Body of pancreas (tissue), 4 donors: Measurements from ENCODE around the gene ACAP3. TPM values are rescaled to one million over a fixed set of nuclear protein-coding genes. Genes with fewer than 3 reads are reported as not detected.

Source experiments
- ATAC-seq: fragments of 150-250 bp; one replicate; pipeline ENCODE4 v1.9.1; 2016
- DNase-seq, 4 donors: peaks; one replicate each; pipeline ENCODE4 v3.0.0-alpha.2; 2019
- H3K27ac ChIP-seq, 4 donors: fragments of 200-600 bp; sonication (generic); 1 replicate in 3 of 4; 2 replicates in 1 of 4; pipeline versions ENCODE4 v1.5.1 to v1.6.1; 2016 to 2019; ENCODE audit warnings: mild to moderate bottlenecking in 1 of 4, mixed read lengths in 1 of 4, moderate library complexity in 1 of 4
- H3K27me3 ChIP-seq, 2 donors: fragments of 200-600 bp; sonication (generic); one replicate each; pipeline ENCODE4 v1.6.0; 2016; ENCODE audit warnings: mild to moderate bottlenecking in 1 of 2
- H3K36me3 ChIP-seq, 2 donors: fragments of 200-600 bp; sonication (generic); replicated peaks in 1 of 2; 2 replicates each; pipeline ENCODE4 v1.5.1; 2016; ENCODE audit warnings: low read depth in 2 of 2; ENCODE audit not compliant: insufficient read depth in 1 of 2
- H3K4me1 ChIP-seq: fragments of 200-600 bp; sonication (generic); one replicate; pipeline ENCODE4 v1.6.0; 2016
- H3K4me3 ChIP-seq, 2 donors: fragments of 200-600 bp; sonication (generic); 1 replicate in 1 of 2; 2 replicates in 1 of 2; pipeline ENCODE4 v1.5.1; 2016 to 2019
- H3K9me3 ChIP-seq, 3 donors: fragments of 200-600 bp; sonication (generic); 1 replicate in 2 of 3; 2 replicates in 1 of 3; pipeline ENCODE4 v1.5.1; 2016
- CTCF ChIP-seq, 7 experiments: fragments of 450-650 bp in 4 of 7; fragments of 200-600 bp in 3 of 7; sonication (generic) in 3 of 7; IDR thresholded peaks; one replicate each; pipeline ENCODE4 v1.5.1; 2016 to 2019; ENCODE audit warnings: antibody characterized with exemption in 7 of 7
- POLR2A ChIP-seq, 3 donors: fragments of 450-650 bp; IDR thresholded peaks; one replicate each; pipeline ENCODE4 v1.6.1; 2016; ENCODE audit warnings: antibody characterized with exemption in 3 of 3, mild to moderate bottlenecking in 2 of 3
- WGBS, 2 donors: methylation state at CpG; one replicate each; pipeline ENCODE4 v1.1.5; 2017; 5-methylcytosine and 5-hydroxymethylcytosine counted together
- intact Hi-C: fragments of 100-400 bp; cut with DNase I; formaldehyde crosslinking; loops from one replicate; pipeline ENCODE4 v1.15.1; 2023
- total RNA-seq, 2 donors: library from RNA; depleted of rRNA; stranded (reverse); fragments of >200 nt; gene quantifications; one replicate each; pipeline ENCODE4 v1.1.0, GENCODE V29; 2016

Gene ACAP3
- total RNA-seq, 2 donors from 2014 or later: 37.9 to 53.7 TPM

- peak; percentile 85 to 91 (median 88) for DNase-seq
- intact Hi-C loops: loop anchor here (5.0 to 10.0 kb wide), 3 partner anchors 169 to 307 kb away; partner anchors contain the start of gene PERM1
- Histone ChIP-seq H3K27ac (no peak overlapping the region), H3K4me1 (peaks cover 11% of the 10 kb centered on the region), H3K9me3 (no peaks in the 10 kb centered on the region), H3K36me3 (no peaks in the 10 kb centered on the region), H3K4me3 (no peak overlapping the region), H3K27me3 (no peaks in the 10 kb centered on the region)
- TF ChIP-seq CTCF (IDR thresholded peaks at IDR 0.05) (peak; percentile 61 to 89 (median 79)), POLR2A (IDR thresholded peaks at IDR 0.05) (peak in 1 of 3 donors; percentile 13)
- ATAC-seq: peak; percentile 81
- 38 to 43% methylated on average over 26 to 45 of the region's 45 CpGs for WGBS, 2 donors
Observed at GRCh38 chr1:1291548-1292441, 15.9 kb downstream of the ACAP3 start.

GRCh38 chr1:1291023-1291528, 16.7 kb downstream of the ACAP3 start:
- H3K9me3 ChIP-seq: no peaks in the 10 kb centered on the region
- TF ChIP-seq CTCF (IDR thresholded peaks at IDR 0.05) (no peak), POLR2A (IDR thresholded peaks at IDR 0.05) (no peak)
- no peaks in the 10 kb centered on the region for H3K36me3 ChIP-seq
- peaks cover 11% of the 10 kb centered on the region for H3K4me1 ChIP-seq
- 40 to 45% methylated on average over 9 to 26 of the region's 28 CpGs for WGBS, 2 donors
- H3K27me3 ChIP-seq: peaks cover 0 to 4% of the 10 kb centered on the region in 2 donors
- ATAC-seq (no peak), DNase-seq (peak in 1 of 4 donors; percentile 19)
- no peak overlapping the region for H3K27ac ChIP-seq
- no peak overlapping the region for H3K4me3 ChIP-seq
- intact Hi-C loops: loop anchor here (5.0 to 10.0 kb wide), 3 partner anchors 169 to 306 kb away; partner anchors contain the start of gene PERM1

- ATAC-seq: peak; percentile 72
- intact Hi-C loops: loop anchor here (5.0 to 10.0 kb wide), 3 partner anchors 168 to 305 kb away; partner anchors contain the start of gene PERM1
- DNase-seq: peak; percentile 74 to 87 (median 82)
- Histone ChIP-seq H3K36me3 (no peaks in the 10 kb centered on the region), H3K27me3 (peaks cover 0 to 8% of the 10 kb centered on the region in 2 donors), H3K4me1 (peaks cover 11% of the 10 kb centered on the region), H3K9me3 (no peaks in the 10 kb centered on the region), H3K4me3 (no peak overlapping the region), H3K27ac (no peak overlapping the region)
- TF ChIP-seq POLR2A (IDR thresholded peaks at IDR 0.05) (no peak), CTCF (IDR thresholded peaks at IDR 0.05) (peak; percentile 59 to 85 (median 71))
- WGBS, 2 donors: 42 to 61% methylated on average over 11 to 14 of the region's 15 CpGs
Observed at GRCh38 chr1:1290238-1290731, 17.4 kb downstream of the ACAP3 start.

GRCh38 chr1:1287288-1288110, 20.2 kb downstream of the ACAP3 start:
- intact Hi-C loops: no loop called here
- ATAC-seq: no peak
- peak in 1 of 4 donors; percentile 10 for DNase-seq
- H3K4me1 ChIP-seq: peaks cover 11% of the 10 kb centered on the region
- no peaks in the 10 kb centered on the region for H3K9me3 ChIP-seq
- H3K36me3 ChIP-seq: no peaks in the 10 kb centered on the region
- peaks cover 0 to 8% of the 10 kb centered on the region in 2 donors for H3K27me3 ChIP-seq
- WGBS, 2 donors: 39 to 65% methylated on average over 6 to 43 of the region's 46 CpGs
- no peak overlapping the region for H3K27ac ChIP-seq
- H3K4me3 ChIP-seq: no peak overlapping the region
- TF ChIP-seq CTCF (IDR thresholded peaks at IDR 0.05) (no peak), POLR2A (IDR thresholded peaks at IDR 0.05) (no peak)
